ENCODE results near the gene TBCC. TPM values are rescaled to one million over a fixed set of nuclear protein-coding genes. Genes with fewer than 3 reads are reported as not detected.
"Not testable (repeated sequence)": the region's sequence is repeated elsewhere in the genome, so short reads cannot be mapped to it uniquely, and the experiment has no call there.

Gene TBCC
- total RNA-seq, 3 donors from 2014 or later = 19.6 to 21.4 (median 20.1) TPM

GRCh38 chr6:42704251-42704936, 41.5 kb downstream of the TBCC start:
- Mint-ChIP-seq H3K36me3 (ENCODE audit: insufficient read depth) (no peaks in the 10 kb centered on the region), H3K9me3 (no peaks in the 10 kb centered on the region), H3K4me1 (ENCODE audit: low read depth) (no peaks in the 10 kb centered on the region), H3K27me3 (ENCODE audit: low read depth) (no peaks in the 10 kb centered on the region), H3K4me3 (no peak overlapping the region)
- DNase-seq (no peak), ATAC-seq (no peak)

- not testable (repeated sequence) for ATAC-seq; H3K27me3 Mint-ChIP-seq (ENCODE audit: low read depth); H3K9me3 Mint-ChIP-seq; H3K4me1 Mint-ChIP-seq (ENCODE audit: low read depth); H3K4me3 Mint-ChIP-seq; H3K36me3 Mint-ChIP-seq (ENCODE audit: insufficient read depth); DNase-seq
These were observed 43.1 kb downstream of the TBCC start for GRCh38 chr6:42702786-42703185.

DNA sequence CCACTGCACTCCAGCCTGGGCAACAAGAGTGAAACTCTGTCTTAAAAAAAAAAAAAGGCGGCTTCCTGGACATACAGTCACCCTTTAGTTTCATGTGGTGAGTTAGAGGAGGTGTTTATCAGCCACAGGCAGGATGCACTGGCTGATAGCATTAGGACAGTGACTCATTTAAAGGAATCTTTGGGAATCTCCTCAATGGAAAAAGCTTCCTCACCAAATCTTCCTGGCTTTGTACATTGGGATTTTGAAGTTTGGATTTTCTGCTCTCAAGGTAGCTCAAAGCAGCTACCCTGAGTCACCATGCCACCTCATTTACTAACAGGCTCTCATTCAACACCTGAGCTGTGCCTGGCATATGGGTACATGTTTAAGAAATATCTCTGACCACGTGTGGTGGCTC, 43.7 kb downstream of the TBCC start:
- ATAC-seq (no peak), DNase-seq (no peak)
- no peaks in the 10 kb centered on the region for H3K4me1 Mint-ChIP-seq (ENCODE audit: low read depth)
- no peaks in the 10 kb centered on the region for H3K9me3 Mint-ChIP-seq
- H3K36me3 Mint-ChIP-seq (ENCODE audit: insufficient read depth) = no peaks in the 10 kb centered on the region
- no peaks in the 10 kb centered on the region for H3K27me3 Mint-ChIP-seq (ENCODE audit: low read depth)
- no peak overlapping the region for H3K4me3 Mint-ChIP-seq

- Mint-ChIP-seq H3K36me3 (ENCODE audit: insufficient read depth) (peaks cover 13% of the 10 kb centered on the region), H3K9me3 (no peaks in the 10 kb centered on the region), H3K27me3 (ENCODE audit: low read depth) (no peaks in the 10 kb centered on the region), H3K4me3 (no peak overlapping the region), H3K4me1 (ENCODE audit: low read depth) (peaks cover 16% of the 10 kb centered on the region)
- ATAC-seq (no peak), DNase-seq (no peak)
These were observed 47.7 kb downstream of the TBCC start for GRCh38 chr6:42698217-42698616.

- Mint-ChIP-seq H3K27me3 (ENCODE audit: low read depth) (no peaks in the 10 kb centered on the region), H3K36me3 (ENCODE audit: insufficient read depth) (peaks cover 16% of the 10 kb centered on the region), H3K9me3 (no peaks in the 10 kb centered on the region), H3K4me1 (ENCODE audit: low read depth) (peaks cover 25% of the 10 kb centered on the region), H3K4me3 (no peak overlapping the region)
- no peak for ATAC-seq
- no peak for DNase-seq
These were observed 48.6 kb downstream of the TBCC start for GRCh38 chr6:42697268-42697655.

- ATAC-seq = no peak
- Mint-ChIP-seq H3K9me3 (no peaks in the 10 kb centered on the region), H3K36me3 (ENCODE audit: insufficient read depth) (peaks cover 16% of the 10 kb centered on the region), H3K4me3 (no peak overlapping the region), H3K4me1 (ENCODE audit: low read depth) (peaks cover 27% of the 10 kb centered on the region), H3K27me3 (ENCODE audit: low read depth) (no peaks in the 10 kb centered on the region)
- no peak for DNase-seq
These were observed 49.2 kb downstream of the TBCC start for GRCh38 chr6:42696526-42697267.

- no peak for ATAC-seq
- Mint-ChIP-seq H3K4me1 (ENCODE audit: low read depth) (peaks cover 31% of the 10 kb centered on the region), H3K27me3 (ENCODE audit: low read depth) (no peaks in the 10 kb centered on the region), H3K36me3 (ENCODE audit: insufficient read depth) (peaks cover 31% of the 10 kb centered on the region), H3K9me3 (no peaks in the 10 kb centered on the region), H3K4me3 (no peak overlapping the region)
- DNase-seq = no peak
These were observed 51.3 kb downstream of the TBCC start for GRCh38 chr6:42694586-42694985.

Other genes with a start within 250 kb of the TBCC start
- 10 to 100 TPM; 16.8 to 21.3 (median 19.9) TPM for gene UBR2, start 182.1 kb downstream of the TBCC start, total RNA-seq
- gene PRPH2, start 23.5 kb downstream of the TBCC start, total RNA-seq = under 1 TPM in 1 of 3 donors, not detected in 2; 0.05 TPM
- 1 to 10 TPM; 7.6 to 8.5 (median 8.2) TPM for gene BICRAL, start 35.9 kb upstream of the TBCC start, total RNA-seq
- gene RPL7L1, start 133.5 kb upstream of the TBCC start, total RNA-seq = 100 to 1,000 TPM; 262 to 307 (median 280) TPM
- not detected for gene PTCRA, start 169.9 kb upstream of the TBCC start, total RNA-seq
- gene CNPY3, start 183.4 kb upstream of the TBCC start, total RNA-seq = 10 to 100 TPM; 41.9 to 46.6 (median 42.4) TPM
- under 1 TPM; 0.20 to 0.71 (median 0.69) TPM for gene GNMT, start 214.7 kb upstream of the TBCC start, total RNA-seq
- 10 to 100 TPM in 2 of 3 donors, 1 to 10 TPM in 1; 4.2 to 13.2 (median 10.9) TPM for gene PEX6, start 233.1 kb upstream of the TBCC start, total RNA-seq
- gene PPP2R5D, start 238.5 kb upstream of the TBCC start, total RNA-seq = 10 to 100 TPM; 32.8 to 37.0 (median 32.9) TPM